NK-92 (cell line): ENCODE data around the gene HSF4.

Source experiments
- DNase-seq: peaks from one replicate; lab custom pipeline; 2025; ENCODE audit not compliant: unreplicated experiment; lab: John Stamatoyannopoulos, UW

HSF4 gene

DNA sequence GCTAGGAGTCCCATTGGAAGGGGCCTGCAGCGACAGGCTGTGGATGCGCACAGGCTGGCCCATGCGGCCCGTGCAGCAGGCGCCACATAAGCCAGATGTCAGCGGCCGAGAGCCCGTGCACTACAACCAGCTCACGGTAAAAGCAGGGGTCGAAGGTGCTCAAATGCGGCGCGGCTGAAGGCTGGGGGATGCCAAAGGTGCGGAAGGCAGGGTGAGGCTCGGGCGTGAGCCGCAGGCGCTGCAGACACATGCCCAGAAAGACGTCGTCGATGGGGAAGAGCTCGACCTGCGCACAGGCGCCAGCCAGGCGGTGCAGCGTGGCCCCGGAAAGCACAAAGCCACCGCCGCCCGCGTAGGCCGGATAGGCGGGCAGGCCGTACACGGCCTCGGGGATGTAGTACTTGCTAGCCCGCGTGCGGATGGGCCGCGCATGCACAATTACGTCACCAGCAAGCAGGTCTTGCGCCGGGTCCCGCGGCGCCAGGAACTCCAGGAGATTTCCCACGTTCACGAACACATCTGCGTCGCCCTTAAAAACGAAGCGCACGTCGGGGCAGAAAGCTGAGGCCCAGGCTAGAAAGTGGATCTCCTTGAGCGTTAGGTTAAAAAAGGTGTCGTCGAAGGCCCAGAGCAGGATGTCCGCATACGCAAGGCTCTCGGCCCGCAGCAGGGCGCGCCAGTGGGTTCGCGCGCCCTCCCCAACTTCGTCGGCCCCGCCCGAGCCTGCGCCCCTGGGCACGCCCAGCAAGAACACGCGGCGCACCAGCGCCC, 15.1 kb upstream of the HSF4 start:
- DNase-seq: no peak

DNA sequence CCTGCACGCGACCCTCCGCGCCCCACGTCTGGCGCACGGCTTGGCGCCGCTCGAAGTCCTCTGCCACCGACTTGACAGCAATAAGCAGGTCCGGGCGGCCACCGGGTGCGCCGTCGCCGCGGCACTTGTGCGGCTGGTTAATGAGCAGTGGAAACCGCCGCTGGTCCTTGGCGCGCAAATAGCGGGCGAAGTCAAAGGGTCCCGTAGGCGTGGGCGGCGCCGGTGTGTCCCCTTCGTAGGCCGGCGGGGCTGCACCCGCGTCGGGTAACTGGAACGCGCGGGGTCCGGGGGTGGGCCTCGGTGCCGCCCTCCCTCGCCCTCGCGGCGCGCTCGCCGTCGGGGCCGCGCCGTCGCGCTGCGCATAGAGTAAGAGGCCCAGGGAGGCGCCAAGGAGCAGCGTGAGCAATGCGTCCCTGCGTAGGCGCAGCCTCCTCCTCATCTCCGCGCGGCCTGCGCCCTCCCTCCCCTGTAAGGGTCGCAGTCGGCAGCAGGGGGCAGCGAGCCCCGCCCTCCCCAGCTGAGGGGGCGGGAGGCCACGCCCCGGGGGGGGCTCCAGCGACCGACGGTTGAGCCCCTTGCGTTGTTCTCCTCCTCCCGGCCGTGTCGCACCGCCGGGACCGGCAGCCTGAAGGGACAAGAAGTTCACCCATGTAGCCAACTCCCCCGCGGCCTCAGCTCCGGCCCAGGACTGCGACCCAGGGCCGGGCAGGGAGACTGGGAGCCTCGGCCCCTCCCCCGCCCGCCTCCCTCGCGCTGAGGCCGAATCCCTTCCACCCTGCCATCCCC, 14.3 kb upstream of the HSF4 start:
- DNase-seq: no peak

DNA sequence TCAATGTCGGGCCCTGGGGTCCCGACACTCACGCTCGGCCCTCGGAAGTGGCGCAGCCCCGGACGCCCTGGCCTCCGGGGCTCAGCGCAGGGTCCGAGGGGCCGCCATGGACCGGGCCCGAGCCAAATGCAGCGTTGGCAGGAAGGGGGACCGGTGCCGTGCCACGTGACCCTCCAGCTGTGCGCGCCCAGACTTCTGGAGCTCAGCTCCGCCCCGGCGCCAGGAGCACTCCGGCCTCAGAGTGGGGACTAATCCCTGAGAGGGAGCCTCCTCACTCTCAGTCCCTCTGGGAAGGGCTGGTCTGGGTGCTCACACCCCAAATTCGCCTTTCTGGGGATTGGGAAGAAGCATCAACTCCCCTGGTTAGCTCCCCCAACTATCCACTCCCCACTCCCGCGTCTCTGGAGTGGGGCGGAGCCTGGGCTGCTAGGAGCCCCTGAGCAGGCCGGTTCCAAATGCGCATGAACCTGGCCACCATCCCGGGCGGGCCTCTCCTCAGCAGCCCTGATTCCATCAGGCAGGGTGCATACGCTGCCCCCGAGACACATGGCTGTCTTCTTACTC, 13.6 kb upstream of the HSF4 start, which contains the start of gene B3GNT9:
B3GNT9 (minus strand) TSS at position 166 of the 564 bp plus-strand sequence. CDS start 513 bp downstream, outside the sequence.
- no peak for DNase-seq

DNA sequence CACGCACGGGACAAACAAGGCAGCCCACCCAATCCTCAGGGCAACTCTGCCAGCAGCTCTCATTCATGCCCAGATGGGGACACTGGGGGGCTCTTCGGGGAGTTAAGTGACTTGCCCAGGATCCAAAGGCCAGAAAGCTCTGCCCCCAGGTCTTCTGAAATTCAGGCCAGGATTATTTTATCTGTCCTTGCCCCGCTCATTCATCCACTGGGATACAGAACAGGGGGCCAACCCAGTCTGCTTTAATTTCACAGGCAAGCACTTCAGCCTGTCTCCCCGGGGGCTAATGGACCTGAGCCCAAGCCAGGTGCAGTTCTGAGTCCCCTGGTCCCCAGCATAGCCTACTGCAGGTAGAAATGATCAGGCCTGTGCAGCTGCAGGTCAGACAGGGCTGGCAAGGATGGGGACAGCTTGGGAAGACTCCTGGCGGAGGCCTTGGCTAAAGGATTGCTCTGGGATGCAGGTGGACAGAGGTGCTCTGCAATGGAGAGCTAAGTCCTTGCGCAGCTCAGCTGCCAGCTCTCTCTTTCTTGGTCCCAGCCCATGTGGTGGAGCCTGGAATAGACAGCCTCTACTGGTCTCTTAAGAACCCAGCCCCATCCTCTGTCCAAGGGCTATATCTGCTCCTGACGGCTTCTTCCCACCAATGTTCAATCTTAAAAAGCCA, 13.0 kb upstream of the HSF4 start:
- DNase-seq: no peak

DNA sequence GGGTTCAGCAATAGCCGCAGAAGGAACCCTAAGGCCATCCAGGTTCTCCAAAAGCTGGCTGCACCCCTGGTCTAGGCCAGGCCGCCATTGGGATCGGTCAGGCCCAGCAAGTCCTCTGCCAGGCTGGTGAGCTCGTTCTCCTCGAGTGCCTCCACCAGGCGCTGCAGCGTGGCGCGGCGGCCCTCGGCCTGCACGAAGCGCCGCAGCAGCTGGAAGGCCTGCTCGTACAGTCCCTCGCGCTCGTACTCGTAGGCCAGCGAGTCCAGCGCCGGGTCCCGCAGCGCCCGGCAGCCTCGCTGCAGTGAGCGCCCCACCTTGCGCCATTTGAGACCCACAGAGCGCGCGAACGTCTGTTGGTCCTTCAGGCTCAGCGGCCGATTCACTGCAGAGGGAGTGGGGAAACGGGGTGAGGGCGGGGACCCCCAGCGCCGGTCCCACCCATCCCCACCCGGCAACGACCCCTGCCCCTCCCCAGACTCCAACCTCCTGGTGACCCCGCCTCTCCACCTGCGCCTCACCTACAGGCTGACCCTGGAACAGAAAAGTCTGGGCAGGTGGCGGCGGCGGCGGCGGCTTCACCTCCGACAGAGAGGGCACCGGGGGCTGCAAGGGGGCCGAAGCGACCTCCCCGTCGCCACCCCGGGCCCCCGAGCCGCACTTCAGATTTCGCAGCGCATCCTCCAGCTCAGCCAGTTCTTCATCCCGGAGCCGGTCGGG, 9.8 kb upstream of the HSF4 start:
- DNase-seq: no peak

DNA sequence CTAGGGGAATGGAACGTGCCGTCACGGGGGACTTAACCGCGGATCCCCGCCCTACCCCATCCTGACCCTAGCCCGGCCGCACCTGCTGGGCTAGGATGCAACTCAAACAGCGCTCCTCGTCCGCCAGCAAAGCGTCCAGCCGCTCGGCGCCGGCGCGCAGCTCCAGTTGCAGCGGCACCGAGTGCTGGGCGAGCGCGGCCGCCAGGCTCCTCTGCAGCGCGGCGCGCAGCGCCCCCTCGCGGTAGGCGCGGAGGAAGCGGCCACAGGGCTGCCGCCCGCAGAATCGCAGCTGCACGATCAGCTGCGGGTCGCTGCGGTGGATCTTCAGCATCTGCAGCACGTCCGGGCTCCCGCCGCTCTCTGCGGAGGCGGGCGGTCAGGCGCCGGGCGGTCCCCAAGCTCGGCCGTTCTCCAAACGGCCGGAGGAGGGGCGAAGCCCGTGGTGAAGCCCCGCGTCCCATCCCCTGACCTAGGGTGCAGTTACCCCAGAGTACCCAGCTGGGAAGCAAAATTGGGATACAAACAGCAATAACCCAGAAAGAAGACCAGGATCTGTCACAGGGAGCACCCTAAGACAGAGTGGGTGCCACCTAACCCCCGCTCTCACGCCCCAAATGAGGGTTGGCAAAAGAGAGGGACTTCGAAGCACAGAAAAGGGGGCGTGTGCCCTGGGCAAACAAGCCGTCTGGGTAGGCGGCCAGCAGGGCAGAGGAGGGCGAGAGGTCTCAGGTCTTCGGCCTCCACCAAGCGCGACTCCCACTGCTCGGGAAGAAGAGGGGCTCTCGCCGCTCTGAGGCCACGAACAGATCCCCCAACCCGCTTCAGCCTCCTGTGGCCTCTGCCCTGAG, 9.0 kb upstream of the HSF4 start:
- no peak for DNase-seq

DNA sequence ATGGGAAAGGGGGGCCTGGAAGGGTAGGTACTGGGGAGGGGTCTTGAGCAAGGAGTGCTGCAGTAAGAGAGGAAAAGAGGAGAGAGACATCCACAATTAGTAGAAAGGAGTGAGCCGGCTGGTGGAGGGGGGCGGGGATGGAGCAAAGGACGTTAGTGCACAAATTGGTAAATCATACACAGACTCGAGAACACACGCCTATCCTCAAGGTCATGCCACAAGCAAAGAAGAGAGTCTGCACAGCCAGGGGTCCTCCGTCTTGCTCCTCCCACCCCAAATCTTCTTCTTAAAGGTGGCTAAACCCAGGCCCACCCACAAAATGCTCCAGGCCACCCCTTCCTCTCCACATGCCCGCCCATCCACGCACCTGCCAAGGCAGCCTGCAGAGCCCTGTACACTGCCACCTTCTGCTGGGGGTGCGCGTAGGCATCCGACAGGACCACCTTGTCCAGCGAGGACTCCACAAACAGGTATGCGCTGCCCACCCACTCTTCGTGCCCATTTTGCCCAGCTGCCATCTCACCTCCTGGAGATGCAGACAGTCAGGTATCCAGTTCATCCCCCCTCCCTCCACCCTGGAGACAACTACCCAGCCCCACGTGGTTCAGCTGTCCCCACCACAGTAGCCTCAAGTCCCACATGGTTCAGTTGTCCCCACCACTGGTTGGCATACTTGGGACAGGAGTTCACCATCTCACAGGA, 8.3 kb upstream of the HSF4 start:
- no peak for DNase-seq

DNA sequence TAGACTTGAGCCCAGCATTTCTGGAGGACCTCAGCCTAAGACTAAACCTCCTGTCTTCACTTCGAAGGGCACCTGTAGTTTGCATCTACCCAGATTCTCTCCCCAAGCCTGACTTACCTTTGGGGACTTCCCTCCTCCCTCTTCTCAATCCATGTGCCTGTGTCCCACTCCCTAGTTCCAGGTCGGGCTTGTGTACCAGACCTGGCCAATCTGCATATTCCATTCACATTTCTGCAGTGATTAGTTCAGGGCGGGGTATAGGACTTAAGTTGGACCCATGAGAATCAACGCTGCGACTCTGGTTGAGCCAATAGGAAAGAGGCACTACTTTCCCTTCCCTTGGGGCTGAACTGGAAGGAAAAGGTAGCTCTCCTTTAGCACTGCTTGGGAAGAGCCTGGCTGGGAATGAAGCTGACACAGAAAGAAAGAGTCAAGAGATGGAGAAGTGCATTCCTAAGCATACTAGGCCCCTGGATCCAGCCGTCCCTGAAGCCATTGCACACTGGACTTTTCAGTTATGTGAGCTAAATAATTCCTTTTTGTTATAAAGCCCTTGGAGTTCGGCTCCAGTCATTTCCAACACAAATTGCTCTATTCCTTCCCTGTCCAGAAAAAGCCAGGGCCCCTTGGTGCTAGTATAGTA, 7.3 kb upstream of the HSF4 start:
- DNase-seq: no peak

DNA sequence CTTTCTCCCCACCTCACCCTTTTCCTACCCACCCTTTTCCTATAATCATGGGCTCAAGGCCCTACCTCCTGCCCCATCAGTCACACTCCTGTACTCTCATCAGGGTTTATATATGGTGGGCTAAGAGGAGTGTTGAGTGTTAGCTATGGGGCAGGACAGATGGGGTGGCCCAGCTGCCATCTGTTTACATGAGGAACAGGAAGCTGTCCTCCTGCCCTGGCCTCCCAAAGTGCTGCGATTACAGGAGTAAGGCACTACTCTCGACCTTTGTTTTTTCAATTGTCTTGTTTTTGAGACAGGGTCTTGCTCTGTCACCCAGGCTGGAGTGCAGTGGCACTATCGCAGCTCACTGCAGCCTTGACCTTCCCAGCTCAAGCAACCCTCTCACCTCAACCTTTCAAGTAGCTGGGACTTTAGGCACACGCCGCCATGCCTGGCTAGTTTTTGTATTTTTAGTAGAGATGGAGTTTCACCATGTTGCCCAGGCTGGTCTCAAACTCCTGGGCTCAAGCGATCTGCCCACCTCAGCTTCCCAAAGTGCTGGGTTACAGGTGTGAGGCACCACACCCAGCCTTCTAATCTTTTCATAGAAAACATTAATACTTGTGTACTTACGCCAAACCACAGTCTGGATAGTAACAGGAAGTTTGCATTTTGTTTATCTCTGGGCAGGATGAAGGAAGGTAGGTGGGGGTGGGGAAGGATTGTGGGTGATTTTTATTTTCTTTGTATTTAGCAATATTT, 6.5 kb upstream of the HSF4 start:
- no peak for DNase-seq

DNA sequence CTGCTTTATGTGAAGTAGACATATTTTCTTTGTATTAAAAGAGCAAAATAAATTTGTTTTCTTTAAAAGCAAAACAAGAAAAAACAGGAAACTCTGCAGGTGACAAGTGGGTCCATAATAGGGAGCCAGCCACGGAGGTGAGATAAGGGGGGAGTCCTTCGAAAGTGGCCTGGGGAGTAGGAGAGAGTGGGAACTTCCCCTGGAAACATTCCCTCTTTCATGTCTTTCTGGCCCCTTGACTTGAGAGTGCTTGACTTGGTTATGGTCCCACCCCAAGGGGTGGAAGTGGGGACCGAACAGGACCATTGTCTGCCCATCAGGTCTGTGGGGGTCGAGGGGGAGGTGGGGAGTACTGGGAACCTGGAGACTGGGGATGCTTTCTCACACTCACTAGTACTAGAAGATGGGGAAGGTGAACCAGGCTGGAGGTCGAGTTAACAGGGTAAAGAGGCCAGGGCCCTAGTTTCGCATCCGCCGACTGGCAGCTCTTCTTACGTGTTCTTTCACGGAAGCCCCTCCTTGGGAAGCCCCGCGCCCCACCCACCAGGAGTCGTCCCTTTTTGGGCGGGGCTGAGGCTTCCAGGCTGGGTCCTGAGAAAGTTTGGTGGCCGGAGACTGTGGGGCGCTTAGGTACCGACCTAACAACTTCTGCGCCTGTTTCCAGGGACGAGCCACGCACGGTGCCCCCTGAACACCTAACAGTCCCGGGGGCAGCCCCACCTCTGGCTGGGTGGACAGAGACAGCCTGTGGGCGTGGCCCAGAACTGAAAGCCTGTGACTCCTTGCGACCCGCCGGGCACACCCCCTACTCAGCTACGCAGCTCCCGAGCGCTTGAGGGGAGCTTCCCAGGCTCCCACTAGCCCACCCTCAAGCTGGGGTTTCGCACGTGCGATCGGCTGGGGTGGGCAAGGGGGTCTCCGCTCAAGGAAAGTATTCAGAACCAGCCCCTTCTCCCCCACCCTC, 5.6 kb upstream of the HSF4 start:
- DNase-seq: no peak

DNA sequence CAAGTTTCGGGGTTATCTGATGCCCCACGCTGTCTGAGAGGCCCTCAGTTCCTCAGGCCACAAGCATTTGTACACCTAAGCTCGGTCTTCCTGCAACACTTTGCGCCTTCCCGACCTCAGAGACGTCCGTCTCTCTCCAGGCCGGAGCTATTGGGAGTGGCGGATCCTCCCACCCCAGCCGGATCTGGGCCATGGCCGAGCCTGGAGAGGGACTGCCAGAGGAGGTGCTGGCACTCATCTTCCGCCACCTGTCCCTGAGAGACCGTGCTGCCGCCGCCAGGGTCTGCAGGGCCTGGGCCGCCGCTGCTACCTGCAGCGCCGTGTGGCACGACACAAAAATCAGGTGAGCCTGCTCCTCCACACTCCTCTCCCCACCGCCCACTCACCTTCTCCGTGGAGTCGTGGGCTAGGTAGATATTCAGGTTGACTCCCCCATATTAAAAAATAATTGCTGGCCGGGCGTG, 2.9 kb upstream of the HSF4 start:
- DNase-seq: no peak

DNA sequence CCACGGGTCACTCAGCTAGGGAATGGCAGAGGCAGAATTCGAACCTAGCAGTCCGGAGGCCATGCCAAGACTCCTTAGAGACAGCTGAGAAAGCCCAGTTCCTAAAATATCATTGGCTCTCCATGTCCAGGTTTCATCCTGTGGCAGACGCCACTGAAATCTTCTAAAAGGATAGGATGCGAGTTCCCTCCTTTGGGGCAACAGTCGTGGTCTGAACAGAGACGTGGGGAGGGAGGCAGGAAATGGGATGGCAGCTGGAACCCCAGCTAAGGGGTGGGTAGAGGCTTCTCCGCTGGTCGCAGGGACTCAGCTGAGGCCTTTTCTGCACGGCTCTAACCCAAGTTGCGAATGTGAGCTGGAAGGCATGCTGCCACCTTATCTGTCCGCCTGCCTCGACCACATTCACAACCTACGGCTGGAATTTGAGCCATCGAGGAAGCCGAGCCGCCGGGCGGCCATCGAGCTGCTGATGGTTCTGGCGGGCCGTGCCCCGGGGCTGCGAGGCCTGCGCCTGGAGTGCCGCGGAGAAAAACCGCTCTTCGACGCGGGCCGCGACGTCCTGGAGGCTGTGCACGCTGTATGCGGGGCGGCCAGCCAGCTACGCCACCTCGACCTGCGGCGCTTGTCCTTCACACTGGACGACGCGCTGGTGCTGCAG, 1.9 kb upstream of the HSF4 start:
- no peak for DNase-seq

DNA sequence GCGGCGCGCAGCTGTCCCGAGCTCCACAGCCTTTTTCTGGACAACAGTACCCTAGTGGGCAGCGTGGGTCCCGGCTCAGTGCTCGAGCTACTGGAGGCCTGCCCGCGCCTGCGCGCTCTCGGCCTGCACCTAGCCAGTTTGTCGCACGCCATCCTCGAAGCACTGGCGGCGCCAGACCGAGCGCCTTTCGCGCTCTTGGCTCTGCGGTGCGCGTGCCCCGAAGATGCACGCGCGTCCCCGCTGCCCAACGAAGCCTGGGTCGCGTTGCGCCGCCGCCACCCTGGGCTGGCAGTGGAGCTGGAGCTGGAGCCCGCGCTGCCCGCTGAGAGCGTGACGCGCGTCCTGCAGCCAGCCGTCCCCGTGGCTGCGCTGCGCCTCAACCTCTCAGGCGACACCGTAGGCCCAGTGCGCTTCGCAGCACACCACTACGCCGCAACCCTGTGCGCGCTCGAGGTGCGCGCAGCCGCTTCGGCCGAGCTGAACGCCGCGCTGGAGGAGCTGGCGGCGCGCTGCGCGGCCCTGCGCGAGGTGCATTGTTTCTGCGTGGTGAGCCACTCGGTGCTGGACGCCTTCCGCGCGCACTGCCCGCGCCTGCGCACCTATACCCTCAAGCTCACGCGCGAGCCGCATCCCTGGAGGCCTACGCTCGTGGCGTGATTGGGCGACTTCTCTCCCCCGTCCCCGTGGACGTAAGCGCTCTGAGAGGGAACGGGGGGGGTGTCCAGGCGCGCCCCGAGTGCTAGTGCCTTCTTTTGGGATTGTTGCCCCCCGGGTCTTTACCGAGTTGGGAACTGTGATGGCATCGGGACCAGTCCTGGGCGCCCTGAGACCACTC, 1.2 kb upstream of the HSF4 start:
- no peak for DNase-seq

DNA sequence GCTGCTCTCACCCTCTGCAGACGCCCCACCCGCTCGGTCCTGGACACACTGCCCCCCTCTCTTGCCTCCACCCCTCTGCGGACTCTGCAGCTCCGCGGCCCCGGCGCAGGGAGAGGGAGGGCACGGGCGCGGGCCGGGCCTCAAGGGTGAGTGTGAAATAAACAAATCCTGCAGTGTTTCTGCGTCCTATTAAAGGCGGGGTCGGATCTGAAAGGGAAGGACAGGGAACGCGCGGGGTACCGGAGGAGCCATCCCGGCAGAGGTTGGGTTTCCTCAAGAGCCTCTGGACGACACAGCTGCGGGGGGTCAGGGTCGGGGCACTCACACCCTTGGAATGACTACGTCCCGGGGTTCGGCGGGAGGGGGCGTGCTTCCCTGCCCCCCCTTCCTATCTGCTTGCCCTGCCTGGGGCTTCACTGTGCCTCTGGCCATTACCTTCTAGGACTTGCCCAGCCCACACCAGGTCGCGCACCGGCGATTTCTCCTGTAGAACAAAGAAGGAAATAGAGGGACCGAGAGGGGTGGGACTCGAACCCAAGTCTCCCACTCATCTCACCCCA, 466 bp upstream of the HSF4 start:
- no peak for DNase-seq
